Hematopoietic multipotent progenitor cell treated with erythropoietin and hydrocortisone succinate and interleukin-3 and kit ligand, for 17 days (in vitro differentiated cells): Measurements from ENCODE around the gene ANKS1B.
"Not testable (repeated sequence)": the region's sequence is repeated elsewhere in the genome, so short reads cannot be mapped to it uniquely, and the experiment has no call there.

Source experiments
- DNase-seq: peaks from one replicate; pipeline ENCODE4 v3.0.0-alpha.2; 2015; ENCODE audit warnings: low spot score

The ANKS1B gene

GRCh38 chr12:98758331-98758730 lies 1226.4 kb downstream of the ANKS1B start:
- no peak for DNase-seq

DNA sequence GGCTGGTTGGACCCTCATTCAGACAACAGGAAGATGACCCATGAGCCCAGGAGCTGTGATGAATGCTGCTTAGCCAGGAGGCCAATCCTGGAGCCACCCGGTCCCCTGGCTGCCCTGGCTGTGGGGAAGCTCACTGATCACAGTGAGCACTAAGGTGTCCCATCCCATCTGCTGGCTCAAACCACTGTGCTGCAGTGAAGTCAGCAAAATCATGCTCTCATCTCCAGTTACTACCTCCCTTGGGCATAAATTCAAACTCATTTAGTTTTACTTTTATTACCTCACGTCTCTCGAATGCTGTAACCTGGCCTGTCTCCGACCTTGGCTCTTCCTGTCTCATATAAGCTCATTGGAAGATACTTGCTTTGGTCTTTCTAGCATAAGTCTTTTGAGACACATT lies 1227.3 kb downstream of the ANKS1B start:
- DNase-seq, result no peak

- DNase-seq, result not testable (repeated sequence)
Measured at GRCh38 chr12:98755855-98756254, 1228.9 kb downstream of the ANKS1B start.

- DNase-seq, result no peak
Measured at GRCh38 chr12:98754095-98754494, 1230.6 kb downstream of the ANKS1B start.

DNA sequence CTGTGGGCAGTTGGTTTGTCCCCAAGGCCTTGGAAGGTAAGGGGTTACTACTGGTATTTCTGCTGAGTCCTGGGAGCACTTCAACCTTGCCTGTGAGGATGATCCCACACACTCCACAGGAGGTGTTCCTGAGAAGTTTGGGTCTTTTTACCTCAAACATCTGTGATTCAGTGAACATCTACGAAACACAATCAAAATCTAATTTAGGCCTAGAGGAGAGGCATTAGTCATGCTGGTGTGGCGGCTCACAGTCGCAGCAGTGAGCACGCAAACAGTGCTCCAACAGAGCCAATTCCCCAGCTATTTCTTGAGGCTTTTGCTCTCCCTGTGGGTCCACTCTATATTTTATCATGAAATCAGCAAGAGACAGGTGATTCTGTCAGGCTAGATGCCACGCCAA lies 1232.0 kb downstream of the ANKS1B start:
- DNase-seq, result no peak

DNA sequence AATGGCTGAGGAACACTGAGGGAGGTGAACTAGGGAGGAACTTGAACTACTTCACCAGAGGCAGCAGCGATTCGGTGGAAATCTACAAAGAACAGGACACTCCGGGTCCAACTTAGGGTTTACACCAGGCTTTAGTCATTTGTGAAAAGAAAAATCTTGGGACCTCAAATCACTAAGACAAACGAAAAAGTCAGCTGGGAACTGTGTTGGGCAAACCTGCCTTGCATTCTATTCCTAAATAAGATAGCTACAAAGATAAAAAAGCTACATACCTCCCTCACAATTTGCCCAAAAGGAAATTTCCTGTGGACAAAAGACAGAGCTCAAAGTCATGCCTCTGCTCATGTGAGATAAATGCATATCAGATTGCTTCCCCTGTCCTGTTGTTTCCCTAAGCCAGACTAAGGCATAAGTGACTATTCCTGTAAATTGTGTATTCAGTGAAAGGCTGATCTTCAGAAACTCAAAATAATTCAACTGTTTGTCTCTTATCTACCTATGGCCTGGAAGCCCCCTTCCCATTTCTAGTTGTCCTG lies 1233.1 kb downstream of the ANKS1B start:
- no peak for DNase-seq

GRCh38 chr12:98750511-98750910 lies 1234.2 kb downstream of the ANKS1B start:
- no peak for DNase-seq

DNA sequence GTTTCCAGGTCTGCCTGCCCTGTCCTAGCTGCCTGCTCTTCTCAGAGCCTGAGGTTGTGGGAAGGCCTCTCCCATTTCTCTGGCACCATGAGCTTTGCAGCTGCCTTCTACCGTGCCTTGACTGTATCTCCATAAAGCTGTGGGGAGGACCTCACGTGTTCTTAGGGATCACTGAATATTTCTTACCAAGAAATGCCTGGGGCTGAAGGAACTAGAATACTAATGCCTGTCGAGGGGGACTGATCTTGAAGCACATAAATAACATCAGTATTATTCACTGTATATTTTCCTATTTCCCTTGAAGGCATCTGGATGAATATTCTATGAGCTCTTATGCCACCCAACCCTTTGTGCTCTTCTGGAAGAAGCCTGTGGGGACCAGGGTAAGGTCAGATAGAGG lies 1236.3 kb downstream of the ANKS1B start:
- no peak for DNase-seq

- DNase-seq, result no peak
Measured at GRCh38 chr12:98745578-98746391, 1239.0 kb downstream of the ANKS1B start.

DNA sequence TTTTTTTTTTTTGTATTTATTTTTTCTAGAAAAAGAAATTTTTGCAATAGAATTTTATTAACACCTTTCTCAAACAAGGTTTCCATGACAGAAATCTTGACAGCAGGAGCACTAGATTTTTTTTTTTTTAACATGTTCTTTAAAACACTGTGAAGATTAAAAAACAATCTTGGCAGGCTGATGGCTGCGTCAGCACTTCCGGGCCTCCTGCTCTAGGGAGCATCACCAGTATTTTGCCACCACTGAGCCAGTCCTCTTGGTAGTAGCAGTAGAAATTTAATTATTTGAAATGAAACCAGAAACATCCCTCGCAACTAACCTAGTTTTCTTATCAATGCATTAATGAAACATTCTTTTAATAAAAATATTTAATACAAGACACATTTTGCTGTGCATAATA lies 1240.1 kb downstream of the ANKS1B start:
- no peak for DNase-seq

DNA sequence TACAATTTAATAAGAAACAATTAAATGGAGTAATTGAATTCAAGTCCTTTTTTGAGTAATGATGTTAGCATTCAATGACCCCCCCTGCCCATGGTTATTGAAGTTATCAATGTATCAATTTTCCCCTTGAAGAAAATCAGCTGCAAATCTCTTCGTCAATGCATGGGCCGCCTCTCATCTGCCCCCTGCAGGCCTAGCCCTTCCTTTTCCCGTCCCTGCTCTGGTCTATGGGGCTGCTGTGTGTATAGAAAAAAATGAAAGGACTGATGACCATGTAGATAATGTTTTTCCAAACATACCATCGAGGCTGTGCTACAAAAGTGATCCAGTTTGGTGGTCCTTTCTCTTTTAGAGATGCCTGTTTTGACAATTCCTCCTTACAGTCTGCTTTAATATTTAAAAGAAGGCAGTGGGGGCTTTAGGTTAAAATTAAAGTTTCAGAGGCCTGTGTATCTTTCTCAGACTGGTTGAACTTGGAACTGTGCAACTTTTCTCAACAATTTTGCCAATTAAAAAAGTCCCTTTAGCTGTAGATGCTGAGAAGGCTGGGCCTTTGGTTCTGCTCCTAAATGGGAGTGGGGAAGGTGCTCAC lies 1241.3 kb downstream of the ANKS1B start:
- DNase-seq, result no peak

DNA sequence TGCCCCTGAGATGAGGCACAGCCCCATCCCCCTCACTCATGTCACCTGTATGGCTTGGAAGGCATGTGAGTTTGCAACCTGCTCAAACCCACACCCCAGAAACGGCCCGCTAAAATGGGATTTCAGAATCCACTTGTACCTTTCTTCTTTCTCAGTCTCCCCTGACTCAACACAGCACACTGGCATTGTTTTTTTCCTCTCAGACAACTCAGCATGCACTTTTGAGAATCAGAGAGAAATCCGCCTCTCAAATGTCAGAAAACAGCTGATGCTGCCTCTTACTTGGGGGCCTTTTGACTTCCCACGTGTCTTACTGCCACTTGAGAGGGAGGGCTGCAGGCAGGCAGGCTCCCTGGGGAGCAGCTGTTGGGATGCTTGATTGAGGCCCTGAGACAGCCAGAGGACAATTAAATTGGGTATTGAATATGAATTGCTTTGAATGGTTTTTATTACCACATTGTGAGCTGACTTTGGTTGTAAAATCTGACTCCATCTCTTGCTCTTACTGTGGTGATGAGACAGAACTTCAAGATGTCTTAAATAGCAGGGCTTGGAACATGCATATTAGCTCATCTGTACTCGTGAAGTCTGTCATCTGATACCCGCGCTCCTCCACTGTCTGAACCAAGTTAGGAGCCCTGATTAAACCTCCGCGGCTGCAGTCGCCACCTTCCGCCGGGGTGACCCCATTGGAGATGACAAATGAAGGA lies 1243.0 kb downstream of the ANKS1B start:
- DNase-seq, result no peak

DNA sequence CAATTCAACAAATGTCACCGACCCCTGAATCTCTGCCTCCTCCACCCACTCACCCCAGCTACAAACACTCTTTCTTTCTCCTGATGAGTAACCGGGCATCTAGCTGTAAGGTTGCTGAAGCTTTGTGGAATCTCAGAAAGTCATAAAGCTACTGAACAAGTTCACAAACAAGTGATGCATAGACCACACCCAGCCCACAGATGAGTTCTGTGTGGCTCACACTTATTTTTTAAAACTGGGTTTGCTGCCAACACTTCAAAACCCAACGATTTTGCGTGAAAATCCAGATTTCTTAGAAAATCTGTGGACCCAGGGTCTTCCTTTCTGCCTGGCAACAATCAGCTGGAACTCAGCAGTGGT lies 1243.6 kb downstream of the ANKS1B start:
- DNase-seq, result no peak

DNA sequence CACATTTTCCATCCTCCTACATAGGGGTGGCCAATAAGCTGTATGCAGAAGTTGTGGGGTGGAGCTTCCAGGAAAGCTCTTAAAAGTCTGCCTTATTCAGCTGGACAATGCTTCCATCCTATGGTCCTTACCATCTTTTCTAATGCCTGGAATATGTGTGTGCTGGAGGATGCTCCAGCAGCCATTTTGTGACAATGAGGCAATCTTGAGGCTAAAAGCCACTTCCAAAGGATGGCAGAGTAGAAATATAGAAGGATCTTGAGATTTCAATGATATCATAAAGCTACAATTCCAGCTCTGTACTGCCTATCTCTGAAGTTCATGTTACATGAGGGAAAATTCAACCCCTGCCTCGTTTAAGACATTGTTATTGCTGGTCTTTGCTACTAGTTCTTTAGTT lies 1244.0 kb downstream of the ANKS1B start:
- DNase-seq, result no peak

DNA sequence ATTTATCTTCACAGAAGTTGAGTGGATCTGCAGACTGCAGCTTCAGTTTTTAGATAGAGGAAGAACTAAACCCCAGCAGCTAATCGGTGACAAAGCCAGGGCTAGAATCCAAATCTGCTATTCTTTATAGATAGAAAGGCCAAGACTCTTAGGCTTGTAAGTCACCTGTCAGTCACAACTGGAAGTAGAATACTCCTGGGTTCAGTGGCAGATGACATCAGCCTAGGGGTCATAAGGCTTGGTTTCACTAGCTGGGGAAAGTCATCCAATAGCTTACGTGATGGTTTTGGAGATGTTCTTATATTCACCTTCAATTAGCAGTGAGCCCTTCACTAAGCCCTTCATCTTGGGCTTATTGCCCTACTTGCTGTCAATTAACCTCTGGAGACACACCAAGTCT lies 1246.2 kb downstream of the ANKS1B start:
- no peak for DNase-seq

- DNase-seq, result no peak
Measured at GRCh38 chr12:98738002-98738401, 1246.7 kb downstream of the ANKS1B start.

- no peak for DNase-seq
Measured at GRCh38 chr12:98737322-98737712, 1247.4 kb downstream of the ANKS1B start.

- no peak for DNase-seq
Measured at GRCh38 chr12:98736352-98737321, 1248.1 kb downstream of the ANKS1B start.

- DNase-seq, result no peak
Measured at GRCh38 chr12:98735821-98736220, 1248.9 kb downstream of the ANKS1B start.

DNA sequence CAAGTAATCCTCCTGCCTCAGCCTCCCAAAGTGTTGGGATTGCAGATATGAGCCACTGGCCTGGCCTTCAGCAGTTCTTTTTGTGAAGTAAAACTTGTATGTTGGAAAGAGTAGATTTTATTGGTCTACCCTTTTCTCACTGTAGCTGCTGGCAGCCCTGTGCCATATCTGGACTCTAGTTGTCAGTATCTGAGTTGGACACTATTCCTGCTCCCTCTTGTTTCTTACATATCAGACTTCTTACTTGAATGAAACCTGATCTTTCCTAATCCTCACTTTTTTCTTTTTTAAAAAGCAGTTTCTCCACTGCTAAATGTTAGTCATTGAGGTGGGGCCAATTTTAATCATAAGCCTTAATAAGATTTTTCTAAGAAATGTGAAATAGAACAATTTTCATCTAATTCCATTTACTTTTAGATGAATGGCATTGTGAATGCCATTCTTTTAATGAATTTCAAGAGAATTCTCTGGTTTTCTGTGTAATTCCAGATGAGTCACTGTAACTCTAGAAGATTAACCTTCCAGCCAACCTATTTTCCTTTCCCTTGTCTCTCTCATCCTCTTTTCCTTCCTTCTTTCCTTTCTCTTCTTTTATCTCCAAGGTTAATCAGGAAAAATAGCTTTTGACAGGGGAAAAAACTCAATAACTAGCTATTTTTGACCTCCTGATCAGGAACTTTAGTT lies 1250.9 kb downstream of the ANKS1B start:
- DNase-seq, result no peak

- DNase-seq, result no peak
Measured at GRCh38 chr12:98730412-98730811, 1254.3 kb downstream of the ANKS1B start.
